LNCaP clone FGC (cell line): ENCODE measurements around the gene PHACTR3.

Experiments
- DNase-seq: peaks from one replicate; pipeline ENCODE4 v3.0.0-alpha.2; 2011; ENCODE audit warnings: low read depth
- H3K4me3 ChIP-seq: 2 replicates; pipeline ENCODE4 v1.5.1; 2011; ENCODE audit warnings: mild to moderate bottlenecking, low read depth, low read length, control low read depth
- TF ChIP-seq, protein P1 (sequence below): IDR thresholded peaks from 2 replicates; pipeline ENCODE4 v1.5.1; 2012; ENCODE audit warnings: mild to moderate bottlenecking; ENCODE audit not compliant: control insufficient read depth, insufficient read depth; ENCODE audit errors: extremely low read depth

The PHACTR3 gene

DNA sequence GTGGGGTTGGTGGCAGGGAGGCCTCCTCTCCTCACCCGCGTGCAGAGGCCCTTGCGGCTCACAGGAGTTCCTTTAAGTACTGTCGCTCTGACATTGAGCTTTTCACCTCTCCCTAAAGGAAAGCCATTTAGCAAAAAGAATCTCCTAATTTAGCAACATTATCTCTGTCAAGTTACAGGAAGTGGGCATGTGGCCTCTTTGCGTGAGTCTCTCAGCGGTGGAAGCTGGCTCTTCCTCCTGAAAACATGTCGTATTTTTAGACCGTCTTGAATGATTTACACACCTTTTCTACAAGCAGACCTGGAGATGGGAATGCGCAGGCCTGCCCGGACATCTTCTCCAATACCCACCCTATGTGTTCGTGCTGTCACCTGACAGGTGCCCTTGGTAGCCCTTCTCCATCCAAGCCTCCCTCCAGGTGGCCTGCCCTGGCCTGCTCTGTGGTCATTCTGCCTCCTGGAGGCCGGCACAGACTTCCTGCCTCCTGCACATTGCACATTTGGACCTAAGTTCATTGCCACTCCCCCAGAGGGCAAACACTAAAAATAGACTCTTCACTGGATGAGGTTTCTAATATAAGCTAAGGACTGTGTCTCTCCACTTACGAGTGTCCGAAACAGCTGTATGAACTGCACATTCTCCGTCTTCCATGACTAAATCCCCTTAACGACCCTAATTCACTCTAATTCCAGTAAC lies 18.5 kb upstream of the PHACTR3 start:
- no peak for DNase-seq
- TF ChIP-seq, protein P1, sequence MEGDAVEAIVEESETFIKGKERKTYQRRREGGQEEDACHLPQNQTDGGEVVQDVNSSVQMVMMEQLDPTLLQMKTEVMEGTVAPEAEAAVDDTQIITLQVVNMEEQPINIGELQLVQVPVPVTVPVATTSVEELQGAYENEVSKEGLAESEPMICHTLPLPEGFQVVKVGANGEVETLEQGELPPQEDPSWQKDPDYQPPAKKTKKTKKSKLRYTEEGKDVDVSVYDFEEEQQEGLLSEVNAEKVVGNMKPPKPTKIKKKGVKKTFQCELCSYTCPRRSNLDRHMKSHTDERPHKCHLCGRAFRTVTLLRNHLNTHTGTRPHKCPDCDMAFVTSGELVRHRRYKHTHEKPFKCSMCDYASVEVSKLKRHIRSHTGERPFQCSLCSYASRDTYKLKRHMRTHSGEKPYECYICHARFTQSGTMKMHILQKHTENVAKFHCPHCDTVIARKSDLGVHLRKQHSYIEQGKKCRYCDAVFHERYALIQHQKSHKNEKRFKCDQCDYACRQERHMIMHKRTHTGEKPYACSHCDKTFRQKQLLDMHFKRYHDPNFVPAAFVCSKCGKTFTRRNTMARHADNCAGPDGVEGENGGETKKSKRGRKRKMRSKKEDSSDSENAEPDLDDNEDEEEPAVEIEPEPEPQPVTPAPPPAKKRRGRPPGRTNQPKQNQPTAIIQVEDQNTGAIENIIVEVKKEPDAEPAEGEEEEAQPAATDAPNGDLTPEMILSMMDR, result no peak
- no peak overlapping the region for H3K4me3 ChIP-seq

DNA sequence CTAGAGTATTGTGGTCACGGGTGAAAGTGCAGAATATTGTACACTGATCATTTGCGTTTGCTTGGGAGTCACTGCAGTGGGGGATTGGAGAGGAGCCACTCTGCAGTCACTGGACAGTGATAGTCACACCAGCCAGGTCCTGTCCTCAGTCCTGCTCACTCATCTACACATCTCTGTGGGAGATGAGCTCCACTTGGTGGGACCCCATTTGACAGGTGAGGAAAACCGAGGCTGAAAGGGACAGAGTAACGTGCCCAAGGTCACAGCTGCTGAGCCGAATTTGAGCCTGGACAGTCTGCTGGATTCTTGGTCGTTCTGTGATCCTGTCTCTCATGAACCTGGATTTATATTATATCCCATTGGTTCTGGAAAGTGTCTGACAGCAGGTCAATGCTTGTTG lies 17.7 kb upstream of the PHACTR3 start:
- TF ChIP-seq, protein P1, result no peak
- no peak for DNase-seq
- no peak overlapping the region for H3K4me3 ChIP-seq

DNA sequence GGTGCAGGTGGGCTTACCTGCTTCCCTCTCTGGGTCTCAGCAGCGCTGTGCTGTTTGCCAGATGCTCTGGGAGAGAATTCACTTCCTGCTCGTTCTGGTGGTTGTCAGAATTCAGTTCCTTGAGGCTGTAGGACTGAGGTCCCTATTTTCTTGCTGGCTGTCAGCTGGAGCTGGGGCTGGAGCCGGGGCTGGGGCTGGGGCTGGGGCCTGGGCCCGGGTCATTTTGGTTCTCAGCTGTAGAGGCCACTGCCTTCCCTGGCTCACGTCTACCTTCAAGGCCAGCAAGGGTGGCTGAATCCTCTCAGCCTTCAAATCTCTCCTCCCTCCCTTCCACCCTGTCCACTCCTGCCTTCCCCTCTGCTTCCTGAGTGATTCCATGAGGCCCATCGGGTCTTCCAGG lies 16.8 kb upstream of the PHACTR3 start:
- TF ChIP-seq, protein P1, result no peak
- no peak for DNase-seq
- H3K4me3 ChIP-seq, result no peak overlapping the region

DNA sequence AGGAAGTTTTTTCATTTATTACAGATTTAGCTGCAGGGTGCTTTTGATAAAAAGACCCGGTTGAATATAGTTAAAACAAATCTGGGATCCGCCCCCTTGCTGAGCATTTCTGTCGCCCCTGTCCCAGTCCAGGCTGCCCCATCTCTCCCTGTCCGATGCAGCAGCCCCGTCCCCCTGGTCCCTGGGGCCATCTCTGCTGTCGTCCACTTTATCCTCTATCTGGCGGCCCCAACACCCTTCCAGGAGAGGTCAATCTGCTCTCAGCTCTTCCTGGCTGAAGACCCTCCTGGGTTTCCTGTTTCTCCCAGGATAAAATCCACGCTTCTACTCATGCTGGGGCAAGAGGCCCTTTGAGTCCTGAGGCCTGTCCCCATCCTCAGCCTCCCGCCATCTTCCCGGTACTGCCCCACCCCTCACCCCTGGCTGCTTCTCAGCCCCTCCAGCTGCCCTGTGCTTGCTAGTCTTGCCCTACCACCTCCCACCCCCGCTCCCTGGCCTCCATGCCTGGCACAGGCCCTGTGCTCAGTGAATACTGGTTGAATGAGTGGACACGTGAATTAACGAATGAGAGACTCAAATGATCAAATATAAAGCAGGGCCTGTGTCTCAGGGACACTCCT lies 16.0 kb upstream of the PHACTR3 start:
- no peak overlapping the region for H3K4me3 ChIP-seq
- TF ChIP-seq, protein P1, result no peak
- no peak for DNase-seq

DNA sequence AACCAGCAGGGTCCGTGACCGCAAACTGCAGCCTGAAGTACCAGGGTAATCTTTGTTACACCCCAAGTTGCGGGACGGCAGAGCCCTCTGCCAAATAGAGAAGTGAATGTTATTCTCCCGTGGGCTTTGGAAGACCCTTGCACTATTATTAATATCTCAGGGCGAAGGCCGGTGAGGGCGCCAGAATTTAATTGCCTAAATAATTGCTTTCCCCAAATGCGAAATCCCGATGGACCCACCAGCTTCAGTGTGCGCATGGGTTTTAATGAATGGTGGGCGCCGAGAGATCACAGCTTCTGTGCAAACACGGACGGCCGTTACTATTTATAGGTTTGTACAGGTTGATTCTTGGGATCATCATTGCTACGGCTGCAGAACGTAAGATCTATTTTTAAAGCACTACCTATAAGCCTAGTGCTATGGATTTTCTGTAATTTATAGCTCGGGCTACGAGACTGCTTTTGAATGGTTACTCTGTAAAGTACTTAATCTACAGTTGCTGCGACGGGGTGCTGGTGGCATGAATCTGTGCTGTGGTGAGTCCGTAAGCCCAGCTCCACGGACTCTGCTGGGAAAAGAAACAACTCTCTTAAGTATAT lies 15.2 kb upstream of the PHACTR3 start:
- H3K4me3 ChIP-seq, result peak overlapping the region; percentile 36
- DNase-seq, result no peak
- TF ChIP-seq, protein P1, result no peak

DNA sequence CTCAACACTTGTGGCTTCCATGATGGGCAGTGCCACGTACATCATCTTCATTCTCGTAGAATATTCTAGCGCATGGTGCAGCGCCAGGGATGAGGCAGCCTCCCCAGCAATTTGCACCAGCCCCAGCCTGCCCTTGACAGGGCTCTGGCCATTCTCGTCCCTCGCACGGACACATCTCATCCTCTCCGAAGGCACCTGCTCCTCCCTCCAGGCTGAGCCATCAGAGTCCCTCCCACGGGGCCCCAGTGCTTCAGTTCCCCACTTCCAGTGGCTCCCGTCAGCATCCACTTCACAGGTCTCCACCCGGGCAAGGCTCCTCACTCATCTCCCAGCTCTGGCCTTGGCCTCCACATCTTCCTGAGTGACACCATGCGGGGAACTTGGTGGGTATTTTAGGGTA lies 13.3 kb upstream of the PHACTR3 start:
- no peak for DNase-seq
- TF ChIP-seq, protein P1, result no peak
- no peak overlapping the region for H3K4me3 ChIP-seq
